ENCODE measurements around the gene NPIPA5. TPM values are rescaled to one million over a fixed set of nuclear protein-coding genes. Genes with fewer than 3 reads are reported as not detected.

NPIPA5 gene
- polyA plus RNA-seq, 4 donors = 1.4 to 41.9 (median 15.2) TPM

Other genes with a start within 250 kb of the NPIPA5 start
- 10 to 100 TPM in 2 of 4 donors, 1 to 10 TPM in 2; 7.1 to 15.2 (median 9.6) TPM for gene MPV17L, start 17.5 kb upstream of the NPIPA5 start, polyA plus RNA-seq (ENCODE audit: insufficient read length in 4 of 4)
- 10 to 100 TPM; 40.8 to 47.8 (median 44.8) TPM for gene BMERB1, start 56.3 kb upstream of the NPIPA5 start, polyA plus RNA-seq (ENCODE audit: insufficient read length in 4 of 4)